ENCODE results near the gene GTF2H1.
"Not testable (repeated sequence)": the region's sequence is repeated elsewhere in the genome, so short reads cannot be mapped to it uniquely, and the experiment has no call there.

Gene GTF2H1

GRCh38 chr11:18375941-18376340 is 53.6 kb downstream of the GTF2H1 start:
- DNase-seq (ENCODE audit: low spot score): no peak

GRCh38 chr11:18379201-18379600 is 56.8 kb downstream of the GTF2H1 start:
- DNase-seq (ENCODE audit: low spot score): no peak

- peak; percentile 91 for DNase-seq (ENCODE audit: low spot score)
Observed at GRCh38 chr11:18383388-18384156, 61.2 kb downstream of the GTF2H1 start.

GRCh38 chr11:18384157-18384641 is 61.8 kb downstream of the GTF2H1 start:
- peak; percentile 81 for DNase-seq (ENCODE audit: low spot score)

GRCh38 chr11:18390088-18390487 is 67.7 kb downstream of the GTF2H1 start:
- no peak for DNase-seq (ENCODE audit: low spot score)

GRCh38 chr11:18392434-18393321 is 70.3 kb downstream of the GTF2H1 start:
- DNase-seq (ENCODE audit: low spot score): no peak

- DNase-seq (ENCODE audit: low spot score): no peak
Observed at GRCh38 chr11:18393581-18394274, 71.4 kb downstream of the GTF2H1 start.

- peak; percentile 95 for DNase-seq (ENCODE audit: low spot score)
Observed at GRCh38 chr11:18394275-18394927, 72.0 kb downstream of the GTF2H1 start, which contains the start of gene LDHA. Gene LDHA (plus strand): TSS chr11:18394563. CDS start chr11:18396843, 2,280 bp downstream.

- DNase-seq (ENCODE audit: low spot score): peak; percentile 40
Observed at GRCh38 chr11:18394928-18395734, 72.8 kb downstream of the GTF2H1 start.

- peak; percentile 98 for DNase-seq (ENCODE audit: low spot score)
Observed at GRCh38 chr11:18395735-18396504, 73.6 kb downstream of the GTF2H1 start.

GRCh38 chr11:18397921-18398320 is 75.6 kb downstream of the GTF2H1 start:
- DNase-seq (ENCODE audit: low spot score): no peak

GRCh38 chr11:18401077-18401476 is 78.7 kb downstream of the GTF2H1 start:
- not testable (repeated sequence) for DNase-seq (ENCODE audit: low spot score)

GRCh38 chr11:18404062-18404461 is 81.7 kb downstream of the GTF2H1 start:
- no peak for DNase-seq (ENCODE audit: low spot score)

- peak; percentile 61 for DNase-seq (ENCODE audit: low spot score)
Observed at GRCh38 chr11:18407400-18407799, 85.0 kb downstream of the GTF2H1 start.

- DNase-seq (ENCODE audit: low spot score): no peak
Observed at GRCh38 chr11:18408558-18409291, 86.4 kb downstream of the GTF2H1 start.

- DNase-seq (ENCODE audit: low spot score): no peak
Observed at GRCh38 chr11:18416459-18416858, 94.1 kb downstream of the GTF2H1 start.
